Amniotic stem cell (primary cell): ENCODE results near the gene CMYA5.
"Not testable (repeated sequence)": the region's sequence is repeated elsewhere in the genome, so short reads cannot be mapped to it uniquely, and the experiment has no call there.

Source experiments
- DNase-seq: peaks from one replicate; lab custom pipeline; 2025; lab: John Stamatoyannopoulos, UW

Gene CMYA5

GRCh38 chr5:79702606-79703380, 13.2 kb downstream of the CMYA5 start:
- DNase-seq = no peak

- no peak for DNase-seq
Measured at GRCh38 chr5:79703381-79703645, 13.7 kb downstream of the CMYA5 start.

- DNase-seq = no peak
Measured at GRCh38 chr5:79704553-79704952, 14.9 kb downstream of the CMYA5 start.

GRCh38 chr5:79705632-79706031, 16.0 kb downstream of the CMYA5 start:
- DNase-seq = no peak

GRCh38 chr5:79706317-79706716, 16.7 kb downstream of the CMYA5 start:
- not testable (repeated sequence) for DNase-seq

GRCh38 chr5:79707535-79707934, 17.9 kb downstream of the CMYA5 start:
- no peak for DNase-seq

GRCh38 chr5:79712741-79713140, 23.1 kb downstream of the CMYA5 start:
- no peak for DNase-seq

- DNase-seq = no peak
Measured at GRCh38 chr5:79713727-79714126, 24.1 kb downstream of the CMYA5 start.

- no peak for DNase-seq
Measured at GRCh38 chr5:79716839-79717238, 27.2 kb downstream of the CMYA5 start.

- DNase-seq = no peak
Measured at GRCh38 chr5:79720096-79720495, 30.5 kb downstream of the CMYA5 start.

GRCh38 chr5:79727451-79728355, 38.1 kb downstream of the CMYA5 start:
- no peak for DNase-seq

- no peak for DNase-seq
Measured at GRCh38 chr5:79728396-79728795, 38.8 kb downstream of the CMYA5 start.

GRCh38 chr5:79729679-79730078, 40.0 kb downstream of the CMYA5 start:
- no peak for DNase-seq

GRCh38 chr5:79730564-79730963, 40.9 kb downstream of the CMYA5 start:
- DNase-seq = no peak

- DNase-seq = no peak
Measured at GRCh38 chr5:79731775-79732174, 42.1 kb downstream of the CMYA5 start.

GRCh38 chr5:79736528-79737514, 47.2 kb downstream of the CMYA5 start:
- no peak for DNase-seq

GRCh38 chr5:79738349-79738748, 48.7 kb downstream of the CMYA5 start:
- DNase-seq = no peak

- no peak for DNase-seq
Measured at GRCh38 chr5:79742549-79743136, 53.0 kb downstream of the CMYA5 start.

- DNase-seq = peak; percentile 44
Measured at GRCh38 chr5:79743846-79744605, 54.4 kb downstream of the CMYA5 start.

- DNase-seq = no peak
Measured at GRCh38 chr5:79745255-79745654, 55.6 kb downstream of the CMYA5 start.
